SH-SY5Y (cell line): ENCODE measurements around the gene PLXDC2.

Experiments used
- GATA2 ChIP-seq: IDR thresholded peaks from 2 replicates; pipeline ENCODE4 v1.6.1; 2011; ENCODE audit warnings: mild to moderate bottlenecking, low read depth, low read length
- GATA3 ChIP-seq: IDR thresholded peaks from 2 replicates; pipeline ENCODE4 v1.6.1; 2011; ENCODE audit warnings: low read depth, mild to moderate bottlenecking, low read length, moderate library complexity

The PLXDC2 gene

GRCh38 chr10:20110125-20111100 lies 294.2 kb downstream of the PLXDC2 start:
- TF ChIP-seq GATA3 (no peak), GATA2 (no peak)

- TF ChIP-seq GATA2 (no peak), GATA3 (no peak)
Measured at GRCh38 chr10:20114179-20114578, 297.9 kb downstream of the PLXDC2 start.

- TF ChIP-seq GATA3 (no peak), GATA2 (no peak)
Measured at GRCh38 chr10:20115894-20116293, 299.7 kb downstream of the PLXDC2 start.

GRCh38 chr10:20117471-20117870 lies 301.2 kb downstream of the PLXDC2 start:
- no peak for TF ChIP-seq GATA2

GRCh38 chr10:20118119-20118518 lies 301.9 kb downstream of the PLXDC2 start:
- no peak for TF ChIP-seq GATA2
- TF ChIP-seq GATA3: no peak

- TF ChIP-seq GATA3 (no peak), GATA2 (no peak)
Measured at GRCh38 chr10:20128811-20129210, 312.6 kb downstream of the PLXDC2 start.

- TF ChIP-seq GATA2: no peak
Measured at GRCh38 chr10:20132816-20133215, 316.6 kb downstream of the PLXDC2 start.

GRCh38 chr10:20133669-20134189 lies 317.5 kb downstream of the PLXDC2 start:
- TF ChIP-seq GATA2 (no peak), GATA3 (no peak)

GRCh38 chr10:20142311-20142710 lies 326.1 kb downstream of the PLXDC2 start:
- TF ChIP-seq GATA3 (no peak), GATA2 (no peak)

- TF ChIP-seq GATA3 (no peak), GATA2 (no peak)
Measured at GRCh38 chr10:20144268-20144667, 328.0 kb downstream of the PLXDC2 start.

GRCh38 chr10:20146004-20146403 lies 329.8 kb downstream of the PLXDC2 start:
- no peak for TF ChIP-seq GATA2
- no peak for TF ChIP-seq GATA3

- TF ChIP-seq GATA3: no peak
- TF ChIP-seq GATA2: no peak
Measured at GRCh38 chr10:20147684-20148083, 331.5 kb downstream of the PLXDC2 start.

GRCh38 chr10:20156511-20156910 lies 340.3 kb downstream of the PLXDC2 start:
- no peak for TF ChIP-seq GATA3
- no peak for TF ChIP-seq GATA2

- TF ChIP-seq GATA2 (no peak), GATA3 (no peak)
Measured at GRCh38 chr10:20157314-20157713, 341.1 kb downstream of the PLXDC2 start.

GRCh38 chr10:20158086-20158485 lies 341.9 kb downstream of the PLXDC2 start:
- TF ChIP-seq GATA2: no peak
- no peak for TF ChIP-seq GATA3

GRCh38 chr10:20162123-20162522 lies 345.9 kb downstream of the PLXDC2 start:
- TF ChIP-seq GATA3 (no peak), GATA2 (no peak)
